Calu3 (cell line): ENCODE data around the gene ATP6AP1. TPM values are rescaled to one million over a fixed set of nuclear protein-coding genes. Genes with fewer than 3 reads are reported as not detected.

ENCODE experiments used
- BruUV-seq: library from RNA; stranded (reverse); fragments of 400-500 nt; replicated peaks from 2 replicates; lab custom pipeline; 2021; lab: Mats Ljungman, UMichigan
- CTCF ChIA-PET: fragments of 300-600 bp; sonication (Branson Sonifier 250); formaldehyde crosslinking; loops from one replicate; lab custom pipeline; 2022; ENCODE audit warnings: antibody characterized with exemption; lab: Charles Lee
- DNase-seq: peaks from one replicate; pipeline ENCODE4 v3.0.0; 2022
- H3K27ac Mint-ChIP-seq: one replicate; pipeline ENCODE4 v1.8.0; 2022; ENCODE audit warnings: mixed read lengths; ENCODE audit not compliant: unreplicated experiment
- H3K27me3 Mint-ChIP-seq: one replicate; pipeline ENCODE4 v1.8.0; 2022; ENCODE audit warnings: mixed read lengths; ENCODE audit not compliant: unreplicated experiment
- H3K36me3 Mint-ChIP-seq: one replicate; pipeline ENCODE4 v1.8.0; 2022; ENCODE audit warnings: mild to moderate bottlenecking, moderate library complexity, mixed read lengths; ENCODE audit not compliant: insufficient read depth, unreplicated experiment
- H3K4me1 Mint-ChIP-seq: one replicate; pipeline ENCODE4 v1.8.0; 2022; ENCODE audit warnings: mild to moderate bottlenecking, low read depth, mixed read lengths; ENCODE audit not compliant: unreplicated experiment
- H3K4me3 Mint-ChIP-seq: one replicate; pipeline ENCODE4 v1.8.0; 2022; ENCODE audit warnings: mild to moderate bottlenecking, low read depth, moderate library complexity, mixed read lengths; ENCODE audit not compliant: unreplicated experiment
- H3K9me3 Mint-ChIP-seq: one replicate; pipeline ENCODE4 v1.8.0; 2022; ENCODE audit warnings: low read depth, mixed read lengths; ENCODE audit not compliant: unreplicated experiment
- intact Hi-C: fragments of 100-400 bp; cut with micrococcal nuclease; formaldehyde crosslinking; loops from one replicate; pipeline ENCODE4 v1.10.0; 2022; ENCODE audit not compliant: unreplicated experiment
- total RNA-seq: library from RNA; stranded (reverse); gene quantifications from 2 replicates; pipeline ENCODE4 v1.2.3, GENCODE V29; 2022
- TF ChIP-seq, protein P1 (sequence below): fragments of 200-600 bp; IDR thresholded peaks from one replicate; pipeline ENCODE4 v1.8.0; 2022; ENCODE audit warnings: antibody characterized with exemption; ENCODE audit not compliant: unreplicated experiment

ATP6AP1 gene
- total RNA-seq, 1 experiment from 2014 or later, result 109 TPM

DNA sequence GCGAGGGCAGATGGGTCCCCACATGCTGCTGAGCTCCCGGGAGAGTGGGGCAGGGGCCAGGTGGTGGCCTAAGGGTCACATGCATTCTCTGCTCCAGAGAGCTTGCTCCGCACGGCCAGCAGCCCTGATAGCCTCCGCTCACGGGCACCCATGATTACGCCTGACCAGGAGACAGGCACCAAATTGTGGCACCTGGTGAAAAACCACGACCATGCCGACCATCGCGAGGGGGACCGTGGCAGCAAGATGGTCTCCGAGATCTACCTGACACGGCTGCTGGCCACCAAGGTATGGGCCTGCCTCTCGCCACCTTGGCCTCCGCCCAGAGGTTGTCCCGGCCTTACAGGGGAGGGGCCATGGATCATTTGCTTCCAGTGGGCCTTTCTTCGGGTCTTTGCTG, 41.4 kb downstream of the ATP6AP1 start:
- H3K9me3 Mint-ChIP-seq, result no peaks in the 10 kb centered on the region
- no peaks in the 10 kb centered on the region for H3K27me3 Mint-ChIP-seq

DNA sequence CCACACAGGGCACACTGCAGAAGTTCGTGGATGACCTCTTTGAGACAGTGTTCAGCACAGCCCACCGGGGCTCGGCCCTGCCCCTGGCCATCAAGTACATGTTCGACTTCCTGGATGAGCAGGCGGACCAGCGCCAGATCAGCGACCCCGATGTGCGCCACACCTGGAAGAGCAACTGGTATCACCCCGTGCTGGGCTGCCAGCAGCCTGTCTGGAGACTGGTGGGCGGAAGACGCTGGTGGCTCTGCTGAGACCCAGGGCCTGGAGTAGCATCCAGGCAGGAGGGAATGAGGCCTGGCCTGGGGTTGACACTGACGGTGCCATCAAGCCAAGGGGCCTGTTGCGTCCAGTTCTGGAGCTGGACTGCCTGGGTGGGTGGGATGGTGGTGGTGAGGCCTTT, 42.0 kb downstream of the ATP6AP1 start:
- CTCF ChIA-PET, result no interaction called here
- Mint-ChIP-seq H3K9me3 (no peaks in the 10 kb centered on the region), H3K27me3 (no peaks in the 10 kb centered on the region), H3K36me3 (peaks cover 38% of the 10 kb centered on the region), H3K4me1 (no peaks in the 10 kb centered on the region), H3K27ac (no peak overlapping the region), H3K4me3 (no peak overlapping the region)
- intact Hi-C loops, result no loop called here
- no peak for DNase-seq
- TF ChIP-seq, protein P1, sequence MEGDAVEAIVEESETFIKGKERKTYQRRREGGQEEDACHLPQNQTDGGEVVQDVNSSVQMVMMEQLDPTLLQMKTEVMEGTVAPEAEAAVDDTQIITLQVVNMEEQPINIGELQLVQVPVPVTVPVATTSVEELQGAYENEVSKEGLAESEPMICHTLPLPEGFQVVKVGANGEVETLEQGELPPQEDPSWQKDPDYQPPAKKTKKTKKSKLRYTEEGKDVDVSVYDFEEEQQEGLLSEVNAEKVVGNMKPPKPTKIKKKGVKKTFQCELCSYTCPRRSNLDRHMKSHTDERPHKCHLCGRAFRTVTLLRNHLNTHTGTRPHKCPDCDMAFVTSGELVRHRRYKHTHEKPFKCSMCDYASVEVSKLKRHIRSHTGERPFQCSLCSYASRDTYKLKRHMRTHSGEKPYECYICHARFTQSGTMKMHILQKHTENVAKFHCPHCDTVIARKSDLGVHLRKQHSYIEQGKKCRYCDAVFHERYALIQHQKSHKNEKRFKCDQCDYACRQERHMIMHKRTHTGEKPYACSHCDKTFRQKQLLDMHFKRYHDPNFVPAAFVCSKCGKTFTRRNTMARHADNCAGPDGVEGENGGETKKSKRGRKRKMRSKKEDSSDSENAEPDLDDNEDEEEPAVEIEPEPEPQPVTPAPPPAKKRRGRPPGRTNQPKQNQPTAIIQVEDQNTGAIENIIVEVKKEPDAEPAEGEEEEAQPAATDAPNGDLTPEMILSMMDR, result no peak
- BruUV-seq, result no TSS peak

More for the DNA sequence above, 41.4 kb downstream of the ATP6AP1 start:
- no peak overlapping the region for H3K27ac Mint-ChIP-seq
- no peak for DNase-seq
- H3K4me1 Mint-ChIP-seq, result no peaks in the 10 kb centered on the region
- no peak overlapping the region for H3K4me3 Mint-ChIP-seq
- H3K36me3 Mint-ChIP-seq, result peaks cover 34% of the 10 kb centered on the region
- TF ChIP-seq, protein P1, result no peak
- CTCF ChIA-PET, result no interaction called here
- intact Hi-C loops, result no loop called here
- no TSS peak for BruUV-seq

DNA sequence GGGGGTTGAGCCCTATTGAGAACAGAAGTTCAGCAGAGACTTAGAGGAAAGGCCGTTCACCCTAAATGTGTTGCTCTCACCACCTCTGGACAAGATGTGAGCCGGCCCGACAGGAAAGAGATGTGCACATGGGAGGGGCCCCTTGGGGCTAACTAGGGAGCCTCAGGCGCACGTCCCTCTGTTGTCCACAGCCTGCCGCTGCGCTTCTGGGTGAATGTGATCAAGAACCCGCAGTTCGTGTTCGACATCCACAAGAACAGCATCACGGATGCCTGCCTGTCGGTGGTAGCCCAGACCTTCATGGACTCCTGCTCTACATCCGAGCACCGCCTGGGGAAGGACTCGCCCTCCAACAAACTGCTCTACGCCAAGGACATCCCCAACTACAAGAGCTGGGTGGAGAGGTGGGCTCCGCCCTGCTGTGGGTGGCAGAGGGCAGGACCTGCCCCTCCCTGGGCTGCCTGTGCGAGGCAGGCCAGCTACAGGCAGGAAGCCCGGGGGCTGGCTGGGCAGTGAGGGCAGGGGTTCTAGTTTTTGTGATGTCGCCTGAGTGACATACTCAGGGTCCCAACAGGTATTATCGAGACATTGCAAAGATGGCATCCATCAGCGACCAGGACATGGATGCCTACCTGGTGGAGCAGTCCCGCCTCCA, 42.6 kb downstream of the ATP6AP1 start:
- BruUV-seq, result no TSS peak
- Mint-ChIP-seq H3K4me1 (no peaks in the 10 kb centered on the region), H3K27ac (no peak overlapping the region), H3K9me3 (no peaks in the 10 kb centered on the region), H3K36me3 (peaks cover 34% of the 10 kb centered on the region), H3K27me3 (no peaks in the 10 kb centered on the region), H3K4me3 (no peak overlapping the region)
- CTCF ChIA-PET, result interaction anchor here (0.6 kb wide), 1 partner anchor 599 kb away, joined by 3 read pairs; no protein-coding TSS in a partner anchor
- no peak for DNase-seq
- TF ChIP-seq, protein P1, result no peak
- intact Hi-C loops, result no loop called here

DNA sequence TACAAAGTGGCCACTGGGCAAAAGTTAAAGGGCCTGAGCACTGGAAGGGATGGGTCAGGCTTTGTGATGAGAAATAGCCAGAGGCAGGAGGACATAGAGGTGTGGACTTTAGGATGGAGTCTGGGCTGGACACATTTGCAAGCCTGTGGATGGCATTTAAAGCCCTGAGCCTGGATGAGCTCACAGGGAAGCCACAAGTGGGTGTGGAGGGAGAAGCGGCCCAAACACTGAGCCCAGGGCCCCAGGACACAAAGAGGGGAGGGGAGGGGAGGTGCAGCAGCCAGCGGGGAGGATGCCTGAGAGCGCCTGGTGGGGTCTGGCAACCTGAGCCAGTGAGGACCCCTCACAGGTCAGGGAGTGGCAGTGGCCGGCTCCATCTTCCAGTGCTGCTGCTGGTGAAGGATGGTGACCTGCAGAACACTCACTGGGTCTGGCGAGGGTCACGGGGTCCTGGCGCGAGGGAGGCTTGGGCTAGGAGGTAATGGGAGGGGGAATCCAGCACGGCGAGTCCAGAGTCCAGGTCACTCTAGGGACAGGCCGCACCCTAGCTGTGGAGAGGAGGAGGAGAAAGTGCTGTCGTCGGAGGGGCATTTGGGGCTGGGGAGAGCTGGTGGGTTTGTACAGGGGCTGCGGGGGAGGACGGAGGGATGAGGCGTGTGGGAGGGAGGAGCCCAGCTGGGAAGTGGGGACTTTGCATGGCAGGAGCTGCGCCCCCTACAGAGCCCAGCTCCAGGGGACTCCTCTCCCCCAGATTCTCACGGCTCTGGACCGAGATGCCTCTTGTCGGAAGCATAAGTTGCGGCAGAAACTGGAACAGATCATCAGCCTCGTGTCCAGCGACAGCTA, 43.6 kb downstream of the ATP6AP1 start:
- intact Hi-C loops, result no loop called here
- Mint-ChIP-seq H3K27ac (no peak overlapping the region), H3K4me3 (no peak overlapping the region), H3K36me3 (peaks cover 38% of the 10 kb centered on the region), H3K9me3 (no peaks in the 10 kb centered on the region), H3K4me1 (no peaks in the 10 kb centered on the region), H3K27me3 (no peaks in the 10 kb centered on the region)
- TF ChIP-seq, protein P1, result no peak
- DNase-seq, result no peak
- BruUV-seq, result no TSS peak
- CTCF ChIA-PET, result interaction anchor here (0.6 kb wide), 1 partner anchor 598 kb away, joined by 3 read pairs; no protein-coding TSS in a partner anchor
